ENCODE results near the gene SESN3. TPM values are rescaled to one million over a fixed set of nuclear protein-coding genes. Genes with fewer than 3 reads are reported as not detected.
"Not testable (repeated sequence)": the region's sequence is repeated elsewhere in the genome, so short reads cannot be mapped to it uniquely, and the experiment has no call there.

The SESN3 gene, protein sequence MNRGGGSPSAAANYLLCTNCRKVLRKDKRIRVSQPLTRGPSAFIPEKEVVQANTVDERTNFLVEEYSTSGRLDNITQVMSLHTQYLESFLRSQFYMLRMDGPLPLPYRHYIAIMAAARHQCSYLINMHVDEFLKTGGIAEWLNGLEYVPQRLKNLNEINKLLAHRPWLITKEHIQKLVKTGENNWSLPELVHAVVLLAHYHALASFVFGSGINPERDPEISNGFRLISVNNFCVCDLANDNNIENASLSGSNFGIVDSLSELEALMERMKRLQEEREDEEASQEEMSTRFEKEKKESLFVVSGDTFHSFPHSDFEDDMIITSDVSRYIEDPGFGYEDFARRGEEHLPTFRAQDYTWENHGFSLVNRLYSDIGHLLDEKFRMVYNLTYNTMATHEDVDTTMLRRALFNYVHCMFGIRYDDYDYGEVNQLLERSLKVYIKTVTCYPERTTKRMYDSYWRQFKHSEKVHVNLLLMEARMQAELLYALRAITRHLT
- 1.7 and 16.5 TPM in 2 replicates for total RNA-seq

DNA sequence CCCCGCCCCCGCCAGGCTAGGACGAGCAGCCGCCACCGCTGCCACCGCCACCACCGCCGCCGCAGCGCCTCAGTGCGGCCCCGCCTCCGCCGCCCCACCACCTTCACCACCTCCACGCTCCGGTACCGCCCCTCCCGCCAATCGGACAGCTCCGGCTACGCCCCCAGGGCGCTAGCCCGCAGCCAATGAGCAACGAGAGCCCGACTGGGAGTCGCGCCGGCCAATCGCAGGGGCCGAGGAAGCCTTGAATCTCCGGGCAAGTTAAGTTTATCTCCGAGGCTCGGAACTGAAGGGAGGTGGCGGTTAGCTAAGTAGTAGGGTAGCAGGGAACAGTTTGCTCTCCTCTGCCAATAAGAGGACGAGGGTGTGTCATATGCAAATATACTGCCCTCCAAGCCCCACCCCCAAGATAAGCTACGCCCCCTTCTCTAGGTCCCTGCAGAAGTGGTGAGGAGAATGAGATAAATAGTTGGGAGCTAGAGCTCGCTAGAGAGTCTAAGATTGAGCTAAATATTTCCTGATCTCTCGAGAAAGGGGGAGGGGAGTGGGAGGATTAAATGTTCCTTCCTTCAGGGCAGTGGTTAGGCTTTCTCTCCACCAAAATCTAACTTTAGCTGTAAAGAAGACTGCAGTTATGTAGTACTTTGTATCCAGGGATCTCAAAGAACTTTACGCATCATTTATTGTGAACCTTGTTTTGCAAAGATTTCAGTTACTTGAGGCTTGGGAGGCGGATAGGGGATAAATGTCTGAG, at the start of gene SESN3:
SESN3 (minus strand) TSS at position 76 of the 754 bp plus-strand sequence. CDS start 342 bp downstream, outside the sequence.
- peak; percentile 96 for DNase-seq (ENCODE audit: low read depth, low spot score)

DNA sequence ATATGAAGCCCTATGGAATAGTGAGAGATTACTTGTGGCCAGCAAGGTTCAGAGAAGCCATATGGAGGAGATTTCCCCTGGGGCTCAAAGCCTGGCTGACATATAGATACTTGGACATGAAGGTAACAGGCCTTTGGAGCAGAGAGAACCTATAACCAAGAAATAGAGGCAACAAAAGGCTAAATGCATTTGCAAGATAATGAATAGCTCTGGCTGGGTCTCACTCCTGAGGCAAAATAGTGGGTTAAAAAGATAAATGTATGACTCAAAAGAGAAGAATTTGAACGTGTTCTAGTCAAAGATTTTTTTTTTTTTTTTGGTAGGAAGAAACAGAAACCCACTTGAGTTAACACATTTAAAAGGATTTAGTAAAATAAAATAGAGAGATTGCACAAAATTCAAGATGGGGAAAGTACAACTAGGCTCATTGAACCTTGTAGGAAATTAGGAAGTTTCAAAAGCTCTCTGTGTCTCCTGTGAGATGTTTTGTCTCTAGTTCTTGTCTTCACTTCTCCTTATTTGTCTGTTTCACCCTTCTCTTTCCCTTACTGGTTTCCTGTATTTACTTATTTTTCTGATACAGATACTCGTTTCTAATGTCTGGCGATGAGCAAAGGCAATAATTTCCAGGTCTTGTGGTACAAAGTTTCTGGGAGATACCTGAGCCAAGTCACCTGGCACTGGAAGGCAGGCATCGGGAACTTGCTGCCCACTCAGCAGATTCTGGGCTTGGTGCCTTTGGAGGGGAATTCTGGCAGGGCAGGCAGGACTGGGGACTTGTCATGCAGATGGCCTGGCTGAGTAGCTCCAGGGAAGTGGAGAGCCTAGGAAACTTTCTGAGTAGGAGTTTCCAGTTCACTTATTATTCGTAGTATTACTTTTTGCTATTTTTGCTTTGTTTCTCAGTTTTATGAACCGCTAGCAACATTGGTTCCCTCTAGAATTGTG, 49.2 kb upstream of the SESN3 start:
- no peak for DNase-seq (ENCODE audit: low read depth, low spot score)

DNA sequence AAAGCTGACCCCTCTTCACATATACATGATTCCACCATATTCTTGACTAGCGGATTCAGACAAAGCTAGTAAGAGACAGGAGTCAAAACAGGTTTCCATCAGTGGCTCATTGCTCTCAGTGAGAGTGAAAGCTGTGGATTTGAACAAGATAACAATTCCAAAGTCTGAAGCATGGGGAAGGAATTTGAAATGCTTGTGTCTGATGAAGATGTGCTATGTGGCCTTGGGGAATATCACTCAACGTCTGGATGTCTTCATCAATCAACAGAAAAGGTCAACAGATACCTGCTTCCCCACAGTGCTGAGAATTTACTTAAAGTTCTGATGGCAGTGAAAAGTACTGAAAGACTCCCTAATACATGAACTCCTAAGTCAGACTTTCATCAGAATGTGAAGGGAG, 46.9 kb upstream of the SESN3 start:
- DNase-seq (ENCODE audit: low read depth, low spot score), result no peak

DNA sequence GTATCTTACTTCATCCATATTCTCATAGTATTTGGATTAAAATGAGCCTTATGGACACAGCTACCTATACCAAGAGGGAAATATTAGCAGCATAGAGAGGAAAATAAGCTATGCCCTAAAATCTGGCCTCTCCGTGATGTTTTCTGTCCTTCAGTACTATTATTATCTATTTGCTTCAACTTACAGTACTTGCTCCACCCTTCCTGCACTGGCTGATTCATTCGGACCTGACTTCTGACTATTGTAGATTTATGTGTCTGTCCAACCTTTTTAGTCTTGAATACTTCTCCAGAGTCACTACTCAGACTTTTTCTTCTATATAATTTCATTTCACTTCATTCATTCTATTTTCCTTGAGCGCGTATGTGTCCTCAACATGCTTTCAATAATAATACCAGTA, 45.1 kb upstream of the SESN3 start:
- DNase-seq (ENCODE audit: low read depth, low spot score), result no peak

DNA sequence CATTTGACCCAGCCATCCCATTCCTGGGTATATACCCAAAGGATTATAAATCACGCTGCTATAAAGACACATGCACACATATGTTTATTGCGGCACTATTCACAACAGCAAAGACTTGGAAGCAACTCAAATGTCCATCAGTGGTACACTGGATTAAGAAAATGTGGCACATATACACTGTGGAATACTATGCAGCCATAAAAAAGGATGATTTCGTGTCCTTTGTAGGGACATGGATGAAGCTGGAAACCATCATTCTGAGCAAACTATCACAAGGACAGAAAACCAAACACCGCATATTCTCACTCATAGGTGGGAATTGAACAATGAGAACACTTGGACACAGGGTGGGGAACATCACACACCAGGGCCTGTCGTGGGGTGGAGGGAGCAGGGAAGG, 42.6 kb upstream of the SESN3 start:
- not testable (repeated sequence) for DNase-seq (ENCODE audit: low read depth, low spot score)

DNA sequence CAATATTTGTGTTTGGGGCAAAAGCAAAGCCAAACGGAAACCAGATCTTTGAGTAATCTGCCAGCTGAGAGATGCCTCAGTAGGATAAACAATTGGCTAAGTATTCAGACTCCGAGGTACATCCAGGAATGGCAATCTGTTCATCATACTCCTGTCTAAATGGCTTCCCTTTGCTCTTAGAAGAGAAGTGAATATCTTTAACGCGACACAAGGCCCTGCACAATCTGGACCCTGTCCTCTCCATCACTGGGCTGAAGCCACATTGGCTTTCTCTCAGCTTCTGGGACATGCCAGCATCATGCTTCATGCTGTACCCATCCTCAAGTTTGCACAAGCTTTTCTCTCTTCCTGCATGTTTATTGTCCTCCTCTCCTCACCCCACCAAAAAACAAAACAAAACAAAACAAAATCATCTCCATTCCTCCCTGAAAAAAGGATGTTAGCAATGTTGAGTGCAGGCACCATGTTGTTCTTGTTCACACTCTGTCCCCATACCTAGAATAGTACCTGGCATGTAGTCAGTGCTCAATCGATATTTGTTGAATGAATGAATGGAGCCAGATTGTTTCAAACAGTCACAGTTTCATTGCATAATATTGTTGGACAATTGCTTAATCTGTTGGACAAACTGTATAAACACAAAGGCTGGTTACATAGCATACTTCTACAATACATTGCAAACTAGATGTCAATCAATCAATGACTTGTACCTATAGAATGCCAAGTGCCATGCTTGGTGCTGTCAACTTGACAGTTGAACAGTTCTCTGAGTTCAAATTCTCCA, 38.2 kb upstream of the SESN3 start:
- no peak for DNase-seq (ENCODE audit: low read depth, low spot score)

DNA sequence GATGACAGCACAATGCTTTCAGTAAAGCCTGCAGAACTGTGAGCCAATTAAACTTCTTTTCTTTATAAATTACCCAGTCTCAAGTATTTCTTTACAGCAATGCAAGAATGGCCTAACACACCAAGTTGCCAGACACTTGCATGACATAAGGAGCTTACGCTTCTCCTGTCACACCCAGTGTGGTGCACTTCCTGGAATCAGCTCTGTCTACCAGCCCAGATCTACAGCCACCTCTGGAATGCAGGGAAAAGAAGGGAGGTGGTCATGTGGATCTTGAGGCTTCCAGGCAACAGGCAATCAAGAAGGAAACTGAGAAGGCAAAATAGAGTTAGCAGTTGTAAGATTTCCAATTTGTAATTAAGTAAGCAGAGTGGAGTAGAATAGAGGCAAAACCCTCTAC, 37.4 kb upstream of the SESN3 start:
- no peak for DNase-seq (ENCODE audit: low read depth, low spot score)

DNA sequence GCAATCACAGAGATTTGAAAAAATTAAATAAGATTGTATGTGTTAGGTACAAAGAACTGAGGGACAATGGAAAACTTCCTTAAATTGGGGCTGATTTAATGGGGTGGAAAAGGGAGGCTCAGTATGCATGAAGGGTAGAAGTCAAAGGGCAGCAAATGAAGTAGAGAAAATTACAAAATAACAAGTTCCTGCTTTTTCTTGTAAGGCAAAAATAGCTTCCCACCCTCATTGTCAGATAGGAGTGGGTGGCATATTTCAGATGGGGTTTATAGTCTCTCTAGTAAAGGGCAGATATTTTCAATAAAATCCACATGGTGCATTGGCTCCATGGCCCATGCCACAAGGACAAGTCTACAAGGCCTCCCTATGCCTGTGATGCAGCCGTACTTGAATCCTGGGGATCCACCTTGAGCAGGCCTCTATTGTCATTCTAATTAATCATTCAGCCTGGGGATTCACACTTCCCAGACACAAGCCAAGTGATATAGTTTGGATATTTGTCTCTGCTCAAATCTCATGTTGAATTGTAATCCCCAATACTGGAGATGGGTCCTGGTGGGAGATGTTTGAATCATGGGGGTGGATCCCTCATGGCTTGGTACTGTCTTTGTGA, 36.7 kb upstream of the SESN3 start:
- DNase-seq (ENCODE audit: low read depth, low spot score), result no peak

DNA sequence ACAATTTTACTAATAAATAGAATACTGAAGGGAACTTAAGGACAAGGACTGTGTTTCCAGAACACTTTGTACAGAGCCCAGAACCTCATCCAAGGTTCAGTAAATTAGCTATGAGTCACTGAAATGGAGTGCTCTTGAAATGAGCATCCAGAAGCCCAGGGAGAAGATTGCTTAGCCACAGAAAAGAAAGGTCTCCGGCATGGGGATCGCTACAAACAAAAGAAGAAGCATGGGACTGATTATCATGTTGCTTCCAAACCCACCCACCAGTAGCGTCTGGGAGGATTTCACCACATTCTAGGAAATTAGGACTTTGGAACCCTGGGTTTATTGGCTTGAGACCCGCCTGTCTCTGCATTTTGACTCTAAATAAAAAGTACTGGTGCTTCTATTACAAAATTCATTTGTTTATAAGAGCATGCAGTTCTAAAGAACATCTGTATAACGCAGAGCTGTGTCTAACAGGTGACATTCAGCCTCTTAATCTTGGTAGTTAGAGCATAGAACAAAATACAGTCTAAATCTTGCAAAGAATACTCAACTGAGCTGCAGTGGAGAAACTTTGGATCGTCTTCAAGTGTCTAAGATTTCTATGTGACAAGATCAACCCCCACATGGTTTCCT, 35.9 kb upstream of the SESN3 start:
- DNase-seq (ENCODE audit: low read depth, low spot score), result no peak

DNA sequence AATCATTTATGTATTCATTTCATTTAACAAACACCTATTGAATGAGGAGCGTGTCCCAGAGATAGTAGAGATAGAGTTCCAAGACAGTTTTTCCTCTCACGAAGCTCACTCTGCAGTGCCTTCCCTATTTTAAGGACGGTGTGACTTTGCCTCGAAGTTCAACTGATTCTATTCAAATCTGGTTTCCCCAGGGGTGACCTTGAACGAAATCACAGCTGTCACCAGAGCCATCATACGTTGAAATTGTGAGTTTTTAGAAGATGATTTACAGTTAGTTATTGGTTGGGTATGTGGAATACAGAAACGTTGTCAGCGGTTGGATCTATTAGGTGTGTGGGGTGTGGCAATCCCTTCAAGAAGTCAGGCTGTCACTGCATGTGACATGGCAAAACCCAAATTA, 33.9 kb upstream of the SESN3 start:
- DNase-seq (ENCODE audit: low read depth, low spot score), result no peak

DNA sequence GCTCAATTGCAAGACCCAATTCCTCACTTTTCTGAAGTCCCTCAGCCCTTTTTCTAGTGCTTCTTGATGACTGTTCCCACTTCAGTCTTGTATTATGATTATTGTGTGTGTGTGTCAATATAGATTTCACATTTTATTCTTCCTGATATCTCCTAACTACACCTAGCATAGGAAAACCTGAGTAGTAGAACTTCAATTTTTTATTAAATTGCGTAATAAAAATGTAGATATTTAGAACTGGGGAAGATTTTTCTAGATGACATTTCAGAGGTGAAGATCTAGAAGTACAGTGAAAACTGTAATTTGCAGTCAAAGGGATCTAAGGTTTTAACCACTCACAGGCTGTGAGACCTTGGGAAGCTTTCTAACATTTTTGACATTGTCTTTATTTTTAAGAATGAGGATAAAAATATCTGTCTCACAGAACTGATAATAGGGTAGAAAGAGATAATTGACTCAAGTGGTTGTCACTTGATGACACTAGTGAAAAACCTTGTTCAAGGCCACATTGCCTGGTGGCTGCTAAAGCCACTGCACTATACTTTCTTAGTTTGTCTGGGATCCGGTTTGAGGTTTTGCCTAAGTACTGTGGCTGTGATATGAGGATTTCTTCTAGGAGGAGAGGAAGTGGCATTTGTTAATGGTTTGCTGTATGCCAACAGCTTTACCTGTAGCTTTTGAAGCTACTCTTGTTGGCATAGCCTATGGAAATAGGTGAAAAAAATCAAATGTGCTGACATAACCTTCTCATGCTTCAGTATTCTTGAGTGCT, 32.2 kb upstream of the SESN3 start:
- DNase-seq (ENCODE audit: low read depth, low spot score), result no peak

DNA sequence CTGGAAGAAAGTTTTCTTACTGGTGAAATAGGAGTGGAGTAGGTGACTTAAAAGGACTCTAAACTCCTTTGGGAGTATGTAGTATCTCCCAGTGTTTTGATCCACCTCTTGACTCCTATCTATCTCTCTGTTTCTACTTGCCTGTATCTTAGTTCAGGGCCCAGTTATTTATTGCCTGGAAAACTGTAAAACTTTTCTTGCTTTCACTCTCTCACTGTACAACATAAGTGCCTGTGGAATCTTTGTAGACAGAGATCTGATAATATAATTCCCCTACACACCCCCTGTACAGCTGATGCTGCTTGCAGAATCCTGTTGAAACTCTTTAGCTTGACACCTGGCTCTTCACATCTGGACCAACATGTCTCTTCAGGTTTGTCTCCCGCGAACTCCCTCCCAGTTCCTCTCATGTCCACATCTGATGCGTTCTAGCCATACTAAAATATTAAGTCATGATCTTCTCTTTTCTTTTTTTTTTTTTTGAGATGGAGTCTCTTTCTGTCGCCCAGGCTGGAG, 26.5 kb upstream of the SESN3 start:
- DNase-seq (ENCODE audit: low read depth, low spot score), result no peak

DNA sequence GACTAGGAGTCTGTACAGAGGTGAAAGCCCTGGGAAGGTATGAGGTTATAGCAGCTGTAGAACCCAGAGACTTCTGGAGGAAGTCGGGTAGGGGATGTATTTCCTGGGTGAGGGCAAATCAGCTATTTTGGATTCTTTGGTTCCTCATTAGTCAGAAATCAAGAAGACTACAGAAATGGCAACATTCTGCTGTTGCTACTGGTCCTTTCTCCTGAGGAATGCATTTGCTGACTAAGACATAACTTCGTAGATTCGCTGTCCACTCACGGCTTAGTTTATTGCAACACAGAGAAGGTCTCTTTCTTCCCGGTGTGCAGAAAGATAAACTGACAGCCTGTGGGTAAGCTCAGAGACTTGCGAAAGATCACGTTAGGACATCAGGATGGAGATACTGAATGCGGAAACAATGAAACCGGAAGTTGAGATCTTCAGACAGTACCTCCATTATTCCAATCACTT, 25.3 kb upstream of the SESN3 start:
- DNase-seq (ENCODE audit: low read depth, low spot score), result no peak

DNA sequence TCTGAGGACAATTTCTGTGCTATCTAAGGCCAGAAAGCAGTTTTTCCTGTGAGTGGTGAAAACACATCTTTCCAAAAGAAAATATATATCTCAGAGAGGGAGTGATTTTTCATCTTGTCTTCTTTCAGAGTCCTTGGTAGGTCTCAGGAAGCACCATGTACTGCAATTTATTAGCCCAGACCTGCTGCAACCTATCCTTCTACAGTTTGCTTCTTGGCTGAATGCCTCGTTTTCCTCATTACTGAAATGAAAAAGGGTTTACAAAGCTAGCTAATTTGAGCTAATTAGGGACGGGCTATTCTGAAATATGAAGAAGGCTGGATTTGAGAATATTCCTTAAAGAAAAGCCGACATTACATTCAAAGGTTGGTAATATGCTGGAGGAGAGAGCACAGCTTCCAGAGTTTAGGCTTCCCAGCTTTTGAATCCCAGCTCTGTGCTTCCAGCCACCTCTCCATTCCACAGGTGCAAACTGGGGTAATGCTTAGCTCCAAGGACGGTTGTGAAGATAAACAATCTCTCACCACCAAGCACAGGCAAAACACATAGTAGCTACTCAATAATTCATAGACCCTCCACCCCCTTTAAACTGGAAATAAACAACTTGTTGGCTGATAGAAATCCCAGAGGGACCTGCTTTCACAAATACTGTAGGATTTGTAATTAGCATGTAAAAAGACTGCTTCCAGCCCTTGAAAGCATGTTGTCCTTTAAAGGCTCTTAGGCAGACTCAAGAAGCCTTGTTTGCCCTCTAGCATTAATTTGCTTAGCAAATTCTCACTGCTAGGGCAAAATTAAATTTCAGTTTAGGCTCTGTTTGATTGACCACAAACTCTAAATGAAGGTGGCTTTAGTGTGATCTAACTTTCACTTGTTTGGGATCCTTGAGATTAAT, 24.5 kb upstream of the SESN3 start:
- no peak for DNase-seq (ENCODE audit: low read depth, low spot score)

DNA sequence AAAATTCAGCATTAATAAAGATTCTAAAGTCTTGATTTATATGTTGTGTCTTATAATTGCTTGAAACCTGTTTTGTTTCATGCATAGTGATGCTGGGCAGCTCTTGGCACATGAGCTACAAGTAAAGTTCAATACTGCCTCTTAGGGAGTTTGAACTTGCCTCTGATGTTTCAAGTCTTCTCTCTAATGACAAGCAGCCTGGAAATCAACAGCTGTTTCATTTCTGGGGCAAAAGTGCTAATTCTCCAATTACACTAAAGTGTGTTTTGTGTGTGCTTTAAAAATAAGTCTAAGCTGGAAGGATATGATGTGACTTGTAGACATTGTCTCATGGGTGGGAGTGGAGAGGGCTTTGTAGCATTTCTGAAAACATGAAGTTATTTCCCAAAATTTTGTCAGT, 23.7 kb upstream of the SESN3 start:
- DNase-seq (ENCODE audit: low read depth, low spot score), result no peak

DNA sequence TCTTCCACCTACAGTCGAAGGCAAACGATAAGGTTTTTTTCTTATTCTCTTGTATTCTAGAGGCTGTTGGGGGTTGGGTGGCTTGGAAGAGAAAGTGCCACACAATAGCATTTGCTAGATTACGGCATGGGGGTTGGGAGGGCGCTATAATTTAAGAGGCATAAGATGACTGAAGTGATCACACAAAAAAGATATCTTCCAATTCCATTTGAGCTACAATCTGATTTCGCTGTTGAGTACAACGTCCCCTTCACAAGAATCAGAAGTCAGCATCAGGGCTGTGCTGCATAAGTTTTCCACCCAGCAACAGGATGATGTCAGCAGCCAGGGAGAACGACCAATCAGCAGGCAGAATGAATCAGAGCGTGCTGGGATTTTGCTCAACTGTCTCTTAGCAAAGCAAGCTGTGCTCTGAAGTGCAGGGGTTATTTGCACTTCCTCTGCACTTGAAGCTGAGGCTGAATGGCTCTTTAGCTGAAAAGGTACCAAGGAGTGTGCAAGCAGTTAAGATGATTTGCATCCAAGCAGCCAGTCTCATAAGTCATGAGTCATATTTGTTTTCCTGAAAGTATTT, 23.2 kb upstream of the SESN3 start:
- DNase-seq (ENCODE audit: low read depth, low spot score), result peak; percentile 40

DNA sequence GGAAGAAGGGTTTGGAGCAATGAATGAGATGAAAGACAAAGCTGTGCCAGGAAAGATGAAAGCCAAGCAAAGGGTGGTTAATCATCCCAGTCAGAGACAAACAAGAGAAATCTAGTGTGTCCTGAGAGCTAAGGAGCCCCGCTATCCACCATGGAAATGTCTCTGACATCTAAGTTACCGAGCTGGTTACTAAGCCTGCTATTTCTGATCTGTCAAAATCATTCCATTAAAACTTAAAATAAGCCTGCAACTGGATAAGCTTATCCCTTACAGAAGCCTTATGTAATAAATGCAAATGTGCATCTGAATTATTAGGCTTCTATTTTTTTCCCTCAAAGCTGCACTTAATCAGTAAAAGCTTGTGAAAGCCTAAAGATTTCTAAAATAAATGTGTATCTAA, 22.1 kb upstream of the SESN3 start:
- no peak for DNase-seq (ENCODE audit: low read depth, low spot score)
